ENCODE measurements around the gene ALG1L2.
"Not testable (repeated sequence)": the region's sequence is repeated elsewhere in the genome, so short reads cannot be mapped to it uniquely, and the experiment has no call there.

- not testable (repeated sequence) for TF ChIP-seq EZH2 (IDR thresholded peaks at IDR 0.05; ENCODE audit: insufficient read depth, poor library complexity, severe bottlenecking); EZH2phosphoT487 (IDR thresholded peaks at IDR 0.05; ENCODE audit: insufficient read depth, low read depth)
Observed at GRCh38 chr3:130136337-130136736, 54.7 kb downstream of the ALG1L2 start.

Data from GM23248 (cell line).